HG03558 (cell line): ENCODE results near the gene SLC1A5.

ENCODE experiments used
- ATAC-seq: cut with Tn5 transposase; IDR thresholded peaks from one replicate; pipeline ENCODE4 v1.9.1; 2021; ENCODE audit warnings: moderate number of reproducible peaks; ENCODE audit not compliant: unreplicated experiment; ENCODE audit errors: extremely low read depth

SLC1A5 gene

GRCh38 chr19:46728693-46729339 lies 59.6 kb downstream of the SLC1A5 start:
- no peak for ATAC-seq

- ATAC-seq = no peak
Observed at GRCh38 chr19:46728208-46728607, 60.2 kb downstream of the SLC1A5 start.

DNA sequence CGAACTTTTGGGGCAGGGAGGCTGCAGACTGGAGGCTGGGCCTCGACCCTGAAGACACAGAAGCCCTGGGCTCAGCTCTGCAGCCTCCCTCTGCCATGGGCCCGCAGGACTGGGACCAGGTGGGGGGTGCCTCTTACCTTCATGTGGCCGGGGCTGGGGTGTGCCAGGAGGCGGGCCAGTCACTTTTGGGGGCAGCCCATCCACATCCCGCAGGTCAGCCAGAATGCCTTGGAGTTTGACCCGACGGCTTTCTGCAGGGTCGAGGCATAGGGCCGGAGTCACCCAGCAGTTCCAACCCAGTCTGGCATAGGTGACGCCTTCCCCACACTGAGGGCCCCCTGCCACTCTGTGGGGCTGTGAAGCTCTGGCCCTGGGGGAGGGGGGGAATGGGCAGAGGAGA lies 60.6 kb downstream of the SLC1A5 start:
- ATAC-seq = no peak

DNA sequence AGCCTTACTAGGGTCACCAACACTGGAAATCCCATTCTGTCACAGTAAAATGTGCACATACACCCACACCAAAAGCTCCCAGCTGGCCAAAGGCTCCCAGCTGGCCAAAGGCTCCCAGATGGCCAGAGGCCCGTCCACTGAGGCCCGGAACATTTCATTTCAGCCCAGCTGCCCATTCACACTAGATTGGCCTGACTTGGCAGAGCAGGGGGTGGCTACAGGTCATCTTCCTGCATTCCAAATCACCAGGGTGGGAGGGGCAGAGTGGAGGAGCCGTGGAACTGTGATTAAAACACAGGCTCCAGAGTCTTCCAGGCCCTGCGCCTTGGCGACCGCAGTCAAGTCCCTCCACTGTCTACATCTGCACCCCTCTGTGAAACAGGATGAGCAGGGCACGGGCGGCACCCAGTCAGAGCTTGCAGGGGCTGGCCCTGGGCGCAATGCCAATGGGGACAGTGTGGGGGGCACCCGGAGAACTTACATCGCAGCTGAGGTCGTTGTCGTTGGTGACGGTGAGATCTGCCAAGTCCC lies 61.4 kb downstream of the SLC1A5 start:
- no peak for ATAC-seq

GRCh38 chr19:46726551-46726950 lies 61.8 kb downstream of the SLC1A5 start:
- ATAC-seq = no peak

DNA sequence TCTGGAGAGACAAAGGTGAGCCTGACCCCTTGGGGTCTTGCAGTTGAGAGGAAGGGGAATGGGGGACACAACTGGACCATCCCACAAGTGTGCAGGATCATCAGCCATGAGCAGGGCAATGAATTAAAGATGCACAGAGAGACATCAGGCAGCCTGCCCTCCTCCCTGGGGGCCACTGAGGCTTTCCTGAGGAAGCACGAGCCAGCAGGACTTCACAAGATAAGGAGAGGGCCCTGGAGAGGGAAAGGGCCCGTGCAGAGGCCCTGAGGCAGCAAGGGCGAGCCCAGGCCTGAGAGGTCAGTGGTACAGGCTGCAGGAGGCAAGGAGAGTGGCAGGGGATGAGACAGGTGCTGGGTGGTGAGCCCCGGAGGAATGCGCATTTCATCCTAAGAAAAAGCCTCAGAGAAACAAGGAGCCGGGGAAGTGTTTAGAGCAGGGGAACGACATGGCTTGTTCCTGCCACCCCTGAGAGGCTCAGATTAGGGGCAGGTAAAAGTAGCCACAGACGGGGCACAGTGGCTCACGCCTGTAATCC lies 62.5 kb downstream of the SLC1A5 start:
- no peak for ATAC-seq

DNA sequence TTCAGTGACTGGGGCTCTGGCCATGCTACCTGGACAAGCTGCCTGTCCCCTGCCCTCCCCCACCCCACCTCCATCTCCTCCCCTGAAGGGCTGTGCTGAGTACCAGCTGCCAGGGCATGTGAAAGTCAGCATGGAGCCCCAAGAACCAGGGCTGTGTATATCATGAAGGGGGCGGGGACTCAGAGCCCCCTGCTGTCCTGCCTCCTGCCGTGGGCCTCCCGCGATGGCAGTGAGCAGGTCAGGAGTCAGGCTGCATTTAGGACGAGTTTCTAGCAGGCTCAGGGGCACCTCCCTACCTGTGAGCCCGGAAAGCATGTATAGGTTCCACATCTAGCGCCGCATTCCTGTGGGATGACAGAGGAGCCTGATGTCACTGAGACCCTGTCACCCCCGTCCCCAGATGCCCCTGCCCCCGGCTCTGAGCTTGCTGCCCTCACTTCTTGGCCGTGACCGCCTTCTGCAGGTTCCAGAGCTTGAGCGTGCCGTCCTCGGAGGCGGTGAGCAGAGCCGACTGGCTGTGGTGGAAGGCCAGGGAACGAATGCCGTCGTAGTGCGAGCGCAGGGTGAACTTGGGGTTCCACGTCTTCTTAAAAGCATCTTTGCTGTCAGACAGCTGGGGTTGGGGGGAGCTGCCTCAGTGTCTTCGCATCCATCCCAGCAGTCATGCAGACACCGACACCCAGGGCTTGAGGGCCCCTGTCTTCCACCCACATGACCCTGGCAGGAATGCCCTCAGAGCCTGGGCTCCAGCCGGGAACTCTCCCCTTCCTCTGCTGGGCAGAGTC lies 63.2 kb downstream of the SLC1A5 start:
- no peak for ATAC-seq
